ENCODE data around the gene ADGRL1. TPM values are rescaled to one million over a fixed set of nuclear protein-coding genes. Genes with fewer than 3 reads are reported as not detected.

ADGRL1 gene
- total and polyA plus RNA-seq, 2 donors (not counting 1 experiment from before 2014, with no cell fraction given): 0.64 to 1.8 TPM

DNA sequence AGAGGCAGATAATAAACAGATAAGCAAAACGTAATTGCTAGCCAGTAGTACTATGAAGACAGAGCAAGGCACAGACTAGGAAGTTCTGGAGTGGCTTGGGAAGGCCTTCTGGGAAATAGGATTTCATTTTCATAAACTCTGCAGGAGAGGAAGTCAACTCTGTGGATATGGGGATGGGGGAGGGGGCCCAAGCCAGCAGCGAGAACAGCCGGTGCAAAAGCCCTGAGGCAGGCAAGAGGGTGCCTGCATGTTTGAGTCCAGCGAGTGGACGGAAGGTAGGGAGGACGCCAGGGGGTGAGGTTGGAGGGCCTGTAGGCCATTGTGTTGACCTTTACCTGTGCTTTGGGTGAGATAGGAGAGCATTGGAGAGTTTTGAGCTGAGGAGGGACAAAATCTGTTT is 60.6 kb downstream of the ADGRL1 start:
- ATAC-seq (ENCODE audit: low read depth) (no peak), DNase-seq (no peak)
- WGBS (ENCODE audit: insufficient coverage): 97% methylated on average over 6 of the region's 6 CpGs
- H4K20me1 ChIP-seq (ENCODE audit: control insufficient read depth, insufficient read depth, low read length, poor library complexity, severe bottlenecking): no peaks in the 10 kb centered on the region
- H3K4me3 ChIP-seq (ENCODE audit: control extremely low read depth in 1 of 5, extremely low read depth in 1 of 5, insufficient read depth in 1 of 5, low read depth in 2 of 5, low read length in 4 of 5): no peak overlapping the region
- peaks cover 80% of the 10 kb centered on the region for H3K79me2 ChIP-seq (ENCODE audit: control insufficient read depth, insufficient read depth, low read length)
- Mint-ChIP-seq H3K27ac (no peak overlapping the region), H3K4me1 (peaks cover 19% of the 10 kb centered on the region), H3K4me3 (no peak overlapping the region), H3K27me3 (no peaks in the 10 kb centered on the region), H3K9me3 (ENCODE audit: insufficient read depth) (no peaks in the 10 kb centered on the region)
- no peak overlapping the region for H3K27ac ChIP-seq (ENCODE audit: low read length in 2 of 2)
- intact Hi-C loops (cut with micrococcal nuclease): no loop called here
- no peaks in the 10 kb centered on the region for H3K9me3 ChIP-seq (ENCODE audit: control extremely low read depth in 1 of 3, control insufficient read depth in 2 of 3, insufficient read depth in 1 of 3, low read length in 2 of 3)
- peaks cover 19 to 26% of the 10 kb centered on the region in 2 donors for H3K4me1 ChIP-seq (ENCODE audit: control insufficient read depth in 2 of 2, insufficient read depth in 2 of 2, low read length in 2 of 2)
- no peak overlapping the region for H2AFZ ChIP-seq (ENCODE audit: insufficient read depth, low read depth, low read length, poor library complexity, severe bottlenecking)
- POLR2A ChIA-PET: interaction anchor here (1.1 kb wide), 1 partner anchor 9 kb away, joined by 3 read pairs; the partner anchor contains the start of gene ASF1B
- no peaks in the 10 kb centered on the region for H3K36me3 ChIP-seq (replicated peaks in 1 of 2; ENCODE audit: control extremely low read depth in 1 of 2, control insufficient read depth in 1 of 2, extremely low read depth in 1 of 2, insufficient read depth in 2 of 2, low read length in 1 of 2)
- TF ChIP-seq EZH2 (IDR thresholded peaks at IDR 0.05; ENCODE audit: borderline replicate concordance, insufficient read depth, low read depth, low read length, poor library complexity, severe bottlenecking): no peak
- TF ChIP-seq, protein P1, sequence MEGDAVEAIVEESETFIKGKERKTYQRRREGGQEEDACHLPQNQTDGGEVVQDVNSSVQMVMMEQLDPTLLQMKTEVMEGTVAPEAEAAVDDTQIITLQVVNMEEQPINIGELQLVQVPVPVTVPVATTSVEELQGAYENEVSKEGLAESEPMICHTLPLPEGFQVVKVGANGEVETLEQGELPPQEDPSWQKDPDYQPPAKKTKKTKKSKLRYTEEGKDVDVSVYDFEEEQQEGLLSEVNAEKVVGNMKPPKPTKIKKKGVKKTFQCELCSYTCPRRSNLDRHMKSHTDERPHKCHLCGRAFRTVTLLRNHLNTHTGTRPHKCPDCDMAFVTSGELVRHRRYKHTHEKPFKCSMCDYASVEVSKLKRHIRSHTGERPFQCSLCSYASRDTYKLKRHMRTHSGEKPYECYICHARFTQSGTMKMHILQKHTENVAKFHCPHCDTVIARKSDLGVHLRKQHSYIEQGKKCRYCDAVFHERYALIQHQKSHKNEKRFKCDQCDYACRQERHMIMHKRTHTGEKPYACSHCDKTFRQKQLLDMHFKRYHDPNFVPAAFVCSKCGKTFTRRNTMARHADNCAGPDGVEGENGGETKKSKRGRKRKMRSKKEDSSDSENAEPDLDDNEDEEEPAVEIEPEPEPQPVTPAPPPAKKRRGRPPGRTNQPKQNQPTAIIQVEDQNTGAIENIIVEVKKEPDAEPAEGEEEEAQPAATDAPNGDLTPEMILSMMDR (IDR thresholded peaks at IDR 0.05): no peak
- no peak overlapping the region for H3K4me2 ChIP-seq (replicated peaks; ENCODE audit: low read depth, low read length, poor library complexity, severe bottlenecking)
- CTCF ChIA-PET: interaction anchor here (1.1 kb wide), 1 partner anchor 9 kb away, joined by 7 read pairs; the partner anchor contains the start of gene ASF1B
- no peak overlapping the region for H3K9ac ChIP-seq (ENCODE audit: low read length)
- no peaks in the 10 kb centered on the region for H3K27me3 ChIP-seq (replicated peaks in 1 of 4; ENCODE audit: control extremely low read depth in 1 of 4, control insufficient read depth in 3 of 4, insufficient read depth in 4 of 4, low read length in 3 of 4)

GRCh38 chr19:14142262-14143190 is 63.4 kb downstream of the ADGRL1 start:
- Mint-ChIP-seq H3K27me3 (no peaks in the 10 kb centered on the region), H3K9me3 (ENCODE audit: insufficient read depth) (no peaks in the 10 kb centered on the region), H3K4me1 (peaks cover 5% of the 10 kb centered on the region), H3K27ac (no peak overlapping the region), H3K4me3 (no peak overlapping the region)
- Histone ChIP-seq H2AFZ (ENCODE audit: insufficient read depth, low read depth, low read length, poor library complexity, severe bottlenecking) (no peak overlapping the region), H3K4me1 (ENCODE audit: control insufficient read depth in 2 of 2, insufficient read depth in 2 of 2, low read length in 2 of 2) (peaks cover 0 to 9% of the 10 kb centered on the region in 2 donors), H4K20me1 (ENCODE audit: control insufficient read depth, insufficient read depth, low read length, poor library complexity, severe bottlenecking) (no peaks in the 10 kb centered on the region), H3K27ac (ENCODE audit: low read length in 2 of 2) (no peak overlapping the region), H3K36me3 (replicated peaks in 1 of 2; ENCODE audit: control extremely low read depth in 1 of 2, control insufficient read depth in 1 of 2, extremely low read depth in 1 of 2, insufficient read depth in 2 of 2, low read length in 1 of 2) (no peaks in the 10 kb centered on the region), H3K4me3 (ENCODE audit: control extremely low read depth in 1 of 5, extremely low read depth in 1 of 5, insufficient read depth in 1 of 5, low read depth in 2 of 5, low read length in 4 of 5) (no peak overlapping the region), H3K9ac (ENCODE audit: low read length) (no peak overlapping the region), H3K27me3 (replicated peaks in 1 of 4; ENCODE audit: control extremely low read depth in 1 of 4, control insufficient read depth in 3 of 4, insufficient read depth in 4 of 4, low read length in 3 of 4) (no peaks in the 10 kb centered on the region), H3K9me3 (ENCODE audit: control extremely low read depth in 1 of 3, control insufficient read depth in 2 of 3, insufficient read depth in 1 of 3, low read length in 2 of 3) (no peaks in the 10 kb centered on the region), H3K4me2 (replicated peaks; ENCODE audit: low read depth, low read length, poor library complexity, severe bottlenecking) (no peak overlapping the region), H3K79me2 (ENCODE audit: control insufficient read depth, insufficient read depth, low read length) (peaks cover 80% of the 10 kb centered on the region)
- intact Hi-C loops (cut with micrococcal nuclease): no loop called here
- CTCF ChIA-PET: interaction anchor here (0.6 kb wide), 1 partner anchor 85 kb away, joined by 3 read pairs; no protein-coding TSS in a partner anchor
- TF ChIP-seq, protein P1 (IDR thresholded peaks at IDR 0.05): no peak
- no peak for TF ChIP-seq EZH2 (IDR thresholded peaks at IDR 0.05; ENCODE audit: borderline replicate concordance, insufficient read depth, low read depth, low read length, poor library complexity, severe bottlenecking)
- WGBS (ENCODE audit: insufficient coverage): 97% methylated on average over 9 of the region's 12 CpGs
- POLR2A ChIA-PET: interaction anchor here (0.6 kb wide), 1 partner anchor 24 kb away, joined by 4 read pairs; no protein-coding TSS in a partner anchor
- DNase-seq: no peak
- no peak for ATAC-seq (ENCODE audit: low read depth)

Data from B cell (primary cell).